ENCODE results near the gene PRKACG. TPM values are rescaled to one million over a fixed set of nuclear protein-coding genes. Genes with fewer than 3 reads are reported as not detected.
"Not testable (repeated sequence)": the region's sequence is repeated elsewhere in the genome, so short reads cannot be mapped to it uniquely, and the experiment has no call there.

PRKACG gene
- not detected for polyA plus RNA-seq (2013, experiment 1 of 2; ENCODE audit: insufficient read length)
- 0.06 TPM for polyA plus RNA-seq (2013, experiment 2 of 2; ENCODE audit: insufficient read length)

- DNase-seq = no peak
Observed at GRCh38 chr9:69014013-69014412, at the start of gene PRKACG. TSS of gene PRKACG (minus strand) at chr9:69014113. CDS start at chr9:69014092, 21 bp downstream.

DNA sequence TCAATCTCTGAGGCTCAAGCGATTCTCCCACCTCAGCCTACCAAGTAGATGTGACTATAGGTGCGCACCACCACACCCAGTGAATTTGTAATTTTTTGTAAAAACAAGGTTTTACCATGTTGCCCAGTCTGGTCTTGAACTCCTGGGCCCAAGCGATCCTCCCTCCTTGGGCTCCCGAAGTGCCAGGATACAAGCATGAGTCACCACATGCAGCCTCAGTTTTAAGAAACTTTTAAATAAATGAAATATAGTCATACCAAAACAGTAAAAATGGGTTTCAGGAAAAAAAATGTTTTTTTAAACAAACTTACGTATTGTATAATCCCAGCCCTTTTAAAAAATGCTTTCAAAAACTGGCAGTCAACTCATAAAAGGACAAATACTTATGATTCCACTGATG, 48.3 kb upstream of the PRKACG start:
- no peak for DNase-seq

DNA sequence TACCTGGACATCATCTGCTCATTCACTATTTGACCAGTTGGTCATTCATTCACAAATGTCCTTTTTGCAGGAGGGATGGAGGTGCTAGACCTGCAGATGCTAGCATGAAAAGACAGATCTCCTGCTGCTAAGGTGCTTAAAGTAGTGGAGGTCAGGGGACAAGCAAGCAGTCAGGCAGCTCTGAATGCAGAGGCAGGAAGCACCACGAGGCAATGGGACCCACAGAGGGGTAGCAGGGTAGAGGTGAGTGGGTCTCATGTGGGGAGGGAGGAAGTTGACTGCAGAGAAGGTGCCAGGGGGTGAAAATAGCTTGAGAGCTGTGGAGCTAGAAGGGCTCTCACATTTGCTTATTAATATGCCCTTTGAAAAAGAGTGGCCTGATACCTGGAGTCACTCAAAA, 46.9 kb upstream of the PRKACG start:
- no peak for DNase-seq

- DNase-seq = no peak
Observed at GRCh38 chr9:69058101-69058500, 44.2 kb upstream of the PRKACG start.

DNA sequence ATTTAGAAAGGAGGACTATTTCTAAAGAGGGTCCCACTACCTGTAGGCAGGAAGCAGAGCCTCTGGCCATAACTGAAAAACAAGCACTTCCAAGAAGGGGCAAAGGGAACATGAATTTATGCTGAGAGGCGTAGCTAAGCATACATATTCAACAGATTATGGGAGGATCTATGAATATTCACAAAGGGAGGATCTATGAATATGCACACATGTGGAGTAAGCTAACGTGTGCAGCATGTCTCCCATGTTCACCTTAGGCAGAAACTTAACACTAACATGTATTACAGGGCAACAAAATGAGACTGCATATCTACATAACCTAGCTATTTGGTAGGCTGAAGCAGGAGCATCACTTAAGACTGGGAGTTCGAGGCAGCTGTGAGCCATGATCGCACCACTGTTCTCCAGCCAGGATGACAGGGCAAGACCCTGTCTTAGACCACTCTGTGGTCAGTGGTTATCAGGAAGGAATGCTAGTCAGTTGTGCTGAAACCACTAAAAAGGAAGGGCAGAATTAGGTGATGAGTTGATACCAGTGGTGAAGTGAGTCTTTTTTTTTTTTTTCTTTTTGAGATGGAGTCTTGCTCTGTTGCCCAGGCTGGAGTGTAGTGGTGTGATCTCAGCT, 42.4 kb upstream of the PRKACG start:
- DNase-seq = no peak

DNA sequence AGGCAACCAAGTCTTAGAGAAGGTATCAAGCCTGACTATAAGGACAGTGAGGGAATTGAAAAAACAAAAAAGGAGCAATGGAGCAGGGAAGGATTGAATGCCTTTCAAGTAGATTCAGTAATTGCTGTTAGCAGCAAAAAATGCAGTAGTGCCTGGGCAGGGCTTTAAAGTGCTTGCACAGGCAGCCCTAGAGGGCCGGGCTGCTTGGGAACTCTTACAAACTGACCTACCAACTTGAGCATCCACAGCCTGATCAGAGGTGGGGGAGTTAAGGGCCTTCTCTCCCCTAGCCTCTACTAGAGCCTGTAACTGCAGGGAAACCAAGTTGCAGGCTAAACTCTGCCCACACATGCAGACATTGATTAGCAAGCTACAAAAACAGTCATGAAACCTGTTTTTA, 41.1 kb upstream of the PRKACG start:
- no peak for DNase-seq

DNA sequence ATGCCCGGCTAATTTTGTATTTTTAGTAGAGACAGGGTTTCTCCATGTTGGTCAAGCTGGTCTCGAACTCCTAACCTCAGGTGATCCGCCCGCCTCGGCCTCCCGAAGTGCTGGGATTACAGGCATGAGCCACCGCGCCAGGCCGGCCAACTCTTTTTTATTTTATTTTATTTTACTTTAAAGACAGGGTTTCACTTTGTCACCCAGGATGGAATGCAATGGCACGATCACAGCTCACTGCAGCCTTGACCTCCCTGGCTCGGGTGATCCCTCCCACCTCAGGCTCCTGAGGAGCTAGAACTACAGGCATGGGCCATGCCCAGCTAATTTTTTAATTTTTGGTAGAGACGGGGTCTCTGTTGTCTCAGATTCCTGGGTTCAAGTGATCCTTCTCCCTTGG, 37.0 kb upstream of the PRKACG start:
- DNase-seq = not testable (repeated sequence)

GRCh38 chr9:69049094-69049493, 35.2 kb upstream of the PRKACG start:
- DNase-seq = no peak

GRCh38 chr9:69047371-69047770, 33.5 kb upstream of the PRKACG start:
- DNase-seq = no peak

DNA sequence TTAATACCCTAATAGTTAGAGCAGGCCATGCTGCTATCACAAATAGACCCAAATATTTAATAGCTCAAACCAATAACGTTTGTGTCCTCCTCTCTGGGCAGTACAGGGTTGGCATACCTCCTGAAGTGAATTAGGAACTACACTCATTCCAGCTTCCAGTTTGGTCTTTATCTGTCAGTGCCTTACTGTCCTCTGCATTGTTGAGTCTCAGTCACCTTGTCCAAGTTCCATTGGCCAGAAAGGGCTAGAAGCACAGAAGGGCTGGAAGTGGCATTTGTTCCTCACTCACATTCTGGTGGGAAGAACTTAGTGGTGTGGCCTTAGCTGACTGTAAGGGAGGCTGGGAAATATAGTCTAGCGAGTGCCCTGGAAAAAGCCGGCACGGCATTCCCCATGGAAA, 32.8 kb upstream of the PRKACG start:
- DNase-seq = no peak

DNA sequence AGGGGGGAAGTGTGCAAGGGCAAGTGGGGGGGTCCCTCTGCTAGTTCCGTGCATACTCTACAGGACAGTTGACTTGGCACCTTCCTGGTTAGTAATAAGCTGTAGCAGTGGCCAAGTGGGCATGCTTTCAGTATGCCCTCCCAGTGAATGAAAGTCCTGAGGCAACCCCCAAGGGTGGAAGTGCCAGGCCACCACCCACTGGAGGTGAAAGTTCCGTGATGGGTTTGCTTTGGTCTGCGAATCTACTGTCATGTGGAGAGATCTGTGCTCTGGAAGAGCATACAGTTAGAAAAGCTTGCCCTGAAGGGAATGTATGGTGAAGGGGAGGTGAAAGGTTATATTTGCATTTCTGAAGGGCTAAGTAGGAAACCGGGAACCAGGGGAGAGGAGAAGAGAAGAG, 31.9 kb upstream of the PRKACG start:
- DNase-seq = no peak

GRCh38 chr9:69044240-69045219, 30.6 kb upstream of the PRKACG start:
- DNase-seq = peak; percentile 17

- no peak for DNase-seq
Observed at GRCh38 chr9:69040646-69041045, 26.7 kb upstream of the PRKACG start.

DNA sequence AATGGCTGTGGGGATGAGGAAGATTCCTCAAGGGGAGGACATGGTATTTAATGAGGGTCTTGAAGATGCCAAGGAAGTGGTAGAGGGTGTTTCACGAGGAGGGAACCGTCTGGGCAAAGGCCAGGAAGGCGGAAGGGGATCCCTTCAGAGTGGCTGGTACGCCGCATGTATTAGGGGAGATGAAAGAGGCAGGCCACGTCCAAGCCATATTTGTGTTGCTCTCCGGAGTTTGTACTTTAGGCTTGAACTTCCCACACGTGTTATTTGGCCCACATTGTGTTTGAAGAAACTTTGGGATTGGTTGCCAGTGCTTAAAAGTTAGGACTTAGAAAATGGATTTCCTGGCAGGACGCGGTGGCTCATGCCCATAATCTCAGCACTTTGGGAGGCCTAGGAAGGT, 22.9 kb upstream of the PRKACG start:
- DNase-seq = no peak

- DNase-seq = peak; percentile 1
Observed at GRCh38 chr9:69036309-69036708, 22.4 kb upstream of the PRKACG start.

DNA sequence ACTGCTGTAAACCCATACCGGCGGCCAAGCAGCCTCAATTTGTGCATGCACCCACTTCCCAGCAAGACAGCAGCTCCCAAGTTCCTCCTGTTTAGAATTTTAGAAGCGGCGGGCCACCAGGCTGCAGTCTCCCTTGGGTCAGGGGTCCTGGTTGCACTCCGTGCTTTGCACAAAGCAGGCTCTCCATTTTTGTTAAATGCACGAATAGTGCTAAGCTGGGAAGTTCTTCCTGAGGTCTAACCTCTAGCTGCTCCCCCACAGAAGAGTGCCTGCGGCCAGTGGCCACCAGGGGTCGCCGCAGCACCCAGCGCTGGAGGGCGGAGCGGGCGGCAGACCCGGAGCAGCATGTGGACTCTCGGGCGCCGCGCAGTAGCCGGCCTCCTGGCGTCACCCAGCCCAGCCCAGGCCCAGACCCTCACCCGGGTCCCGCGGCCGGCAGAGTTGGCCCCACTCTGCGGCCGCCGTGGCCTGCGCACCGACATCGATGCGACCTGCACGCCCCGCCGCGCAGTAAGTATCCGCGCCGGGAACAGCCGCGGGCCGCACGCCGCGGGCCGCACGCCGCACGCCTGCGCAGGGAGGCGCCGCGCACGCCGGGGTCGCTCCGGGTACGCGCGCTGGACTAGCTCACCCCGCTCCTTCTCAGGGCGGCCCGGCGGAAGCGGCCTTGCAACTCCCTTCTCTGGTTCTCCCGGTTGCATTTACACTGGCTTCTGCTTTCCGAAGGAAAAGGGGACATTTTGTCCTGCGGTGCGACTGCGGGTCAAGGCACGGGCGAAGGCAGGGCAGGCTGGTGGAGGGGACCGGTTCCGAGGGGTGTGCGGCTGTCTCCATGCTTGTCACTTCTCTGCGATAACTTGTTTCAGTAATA, 21.8 kb upstream of the PRKACG start, which contains the start of gene FXN:
Gene FXN, plus strand, starts transcription at position 315 of the 871 bp plus-strand sequence. Its CDS starts 31 bp downstream, at position 346.
- DNase-seq = peak; percentile 79

DNA sequence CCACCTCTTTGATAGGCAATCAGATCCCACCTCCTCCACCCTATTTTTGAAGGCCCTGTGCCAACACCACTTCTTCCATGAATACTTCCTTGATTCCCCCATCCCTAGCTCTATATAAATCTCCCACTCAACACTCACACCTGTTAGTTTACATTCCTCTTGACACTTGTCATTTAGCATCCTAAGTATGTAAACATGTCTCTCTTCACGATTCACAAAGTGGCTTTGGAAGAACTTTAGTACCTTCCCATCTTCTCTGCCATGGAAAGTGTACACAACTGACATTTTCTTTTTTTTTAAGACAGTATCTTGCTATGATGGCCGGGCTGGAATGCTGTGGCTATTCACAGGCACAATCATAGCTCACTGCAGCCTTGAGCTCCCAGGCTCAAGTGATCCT, 20.2 kb upstream of the PRKACG start:
- no peak for DNase-seq

- peak; percentile 16 for DNase-seq
Observed at GRCh38 chr9:69030851-69031645, 17.1 kb upstream of the PRKACG start.

- no peak for DNase-seq
Observed at GRCh38 chr9:69029535-69029934, 15.6 kb upstream of the PRKACG start.

DNA sequence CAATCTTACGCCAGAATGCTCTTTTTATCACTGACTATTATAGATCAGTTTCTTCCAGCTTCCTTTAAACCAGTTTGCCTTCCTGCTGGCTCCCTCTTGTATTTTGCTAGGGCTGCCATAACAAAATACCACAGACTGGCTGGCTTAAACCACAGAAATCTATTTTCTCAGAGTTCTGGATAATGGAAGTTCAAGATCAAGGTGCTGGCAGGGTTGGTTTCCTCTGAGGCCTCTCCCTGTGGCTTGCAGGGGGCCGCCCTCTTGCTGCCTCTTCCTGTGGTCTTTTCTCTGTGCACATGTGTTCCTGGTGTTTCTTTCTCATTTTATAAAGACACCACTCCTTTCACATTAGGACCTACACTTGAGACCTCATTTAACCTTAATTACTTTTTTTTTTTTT, 14.8 kb upstream of the PRKACG start:
- no peak for DNase-seq

- DNase-seq = peak; percentile 13
Observed at GRCh38 chr9:69027355-69028097, 13.6 kb upstream of the PRKACG start.

All from fibroblast of skin of abdomen (primary cell).